CD4-positive, alpha-beta memory T cell (primary cell): ENCODE results near the gene URI1. TPM values are rescaled to one million over a fixed set of nuclear protein-coding genes. Genes with fewer than 3 reads are reported as not detected.
"Not testable (repeated sequence)": the region's sequence is repeated elsewhere in the genome, so short reads cannot be mapped to it uniquely, and the experiment has no call there.

Experiments used
- CTCF ChIA-PET: fragments of 350-600 bp; sonication (Branson Sonifier 250); formaldehyde crosslinking; loops from one replicate; lab custom pipeline; 2021; ENCODE audit warnings: inconsistent platforms; ENCODE audit not compliant: partially characterized antibody; lab: Charles Lee
- POLR2A ChIA-PET: fragments of 350-600 bp; sonication (Branson Sonifier 250); formaldehyde crosslinking; loops from one replicate; lab custom pipeline; 2021; ENCODE audit not compliant: partially characterized antibody; lab: Charles Lee
- DNase-seq, 5 donors: peaks; one replicate each; pipeline versions ENCODE4 v3.0.0 to v3.0.0-alpha.2; 2020 to 2022; ENCODE audit warnings: mixed read lengths in 1 of 5
- H3K27ac ChIP-seq: one replicate; pipeline ENCODE4 v1.7.0; 2013; ENCODE audit warnings: low read depth, low read length
- H3K27me3 ChIP-seq: 2 replicates; pipeline ENCODE4 v1.7.0; 2013; ENCODE audit warnings: mild to moderate bottlenecking, low read length, moderate library complexity; ENCODE audit not compliant: insufficient read depth
- H3K36me3 ChIP-seq: 2 replicates; pipeline ENCODE4 v1.7.0; 2013; ENCODE audit warnings: mild to moderate bottlenecking, low read length, moderate library complexity; ENCODE audit not compliant: insufficient read depth
- H3K4me1 ChIP-seq: 2 replicates; pipeline ENCODE4 v1.7.0; 2013; ENCODE audit warnings: mild to moderate bottlenecking, low read length, moderate library complexity; ENCODE audit not compliant: insufficient read depth
- H3K4me3 ChIP-seq, 2 donors: one replicate each; pipeline ENCODE4 v1.7.0; 2013; ENCODE audit warnings: low read length in 2 of 2, mild to moderate bottlenecking in 1 of 2
- H3K9me3 ChIP-seq, 2 donors: one replicate each; pipeline ENCODE4 v1.7.0; 2013; ENCODE audit warnings: low read length in 2 of 2, control low read depth in 1 of 2; ENCODE audit not compliant: control insufficient read depth in 1 of 2
- H3K27ac Mint-ChIP-seq, 7 donors: one replicate each; pipeline ENCODE4 v1.8.0; 2020 to 2021; ENCODE audit warnings: mixed read lengths in 7 of 7, mild to moderate bottlenecking in 6 of 7, inconsistent platforms in 3 of 7, moderate library complexity in 3 of 7
- H3K27me3 Mint-ChIP-seq, 2 donors: one replicate each; pipeline ENCODE4 v1.8.0; 2020 to 2021; ENCODE audit warnings: mixed read lengths in 2 of 2
- H3K36me3 Mint-ChIP-seq, 2 donors: one replicate each; pipeline ENCODE4 v1.8.0; 2020 to 2021; ENCODE audit warnings: mixed read lengths in 2 of 2, inconsistent platforms in 1 of 2, mild to moderate bottlenecking in 1 of 2
- H3K4me1 Mint-ChIP-seq, 4 donors: one replicate each; pipeline ENCODE4 v1.8.0; 2020 to 2021; ENCODE audit warnings: mixed read lengths in 4 of 4, mild to moderate bottlenecking in 1 of 4
- H3K4me3 Mint-ChIP-seq, 8 donors: one replicate each; pipeline ENCODE4 v1.8.0; 2020 to 2021; ENCODE audit warnings: mixed read lengths in 8 of 8, mild to moderate bottlenecking in 7 of 8, moderate library complexity in 6 of 8, inconsistent platforms in 3 of 8
- H3K9me3 Mint-ChIP-seq, 8 donors: one replicate each; pipeline ENCODE4 v1.8.0; 2020 to 2021; ENCODE audit warnings: mixed read lengths in 8 of 8, mild to moderate bottlenecking in 5 of 8, inconsistent platforms in 3 of 8, moderate library complexity in 1 of 8
- intact Hi-C: fragments of 100-400 bp; cut with micrococcal nuclease; formaldehyde crosslinking; loops from one replicate; pipeline ENCODE4 v1.15.1; 2023
- polyA plus RNA-seq, 2 donors: library from polyadenylated mRNA; unstranded; fragments of 300-500 nt; fragmentation: Illumina TruSeq; gene quantifications; one replicate each; pipeline ENCODE4 v1.2.3, GENCODE V29; 2021
- total RNA-seq, 2 experiments: library from RNA; stranded (reverse); gene quantifications; one replicate each; pipeline ENCODE4 v1.2.3, GENCODE V29; 2021

Gene URI1
- total and polyA plus RNA-seq, 4 experiments from 2014 or later = 16.6 to 95.0 (median 64.7) TPM

DNA sequence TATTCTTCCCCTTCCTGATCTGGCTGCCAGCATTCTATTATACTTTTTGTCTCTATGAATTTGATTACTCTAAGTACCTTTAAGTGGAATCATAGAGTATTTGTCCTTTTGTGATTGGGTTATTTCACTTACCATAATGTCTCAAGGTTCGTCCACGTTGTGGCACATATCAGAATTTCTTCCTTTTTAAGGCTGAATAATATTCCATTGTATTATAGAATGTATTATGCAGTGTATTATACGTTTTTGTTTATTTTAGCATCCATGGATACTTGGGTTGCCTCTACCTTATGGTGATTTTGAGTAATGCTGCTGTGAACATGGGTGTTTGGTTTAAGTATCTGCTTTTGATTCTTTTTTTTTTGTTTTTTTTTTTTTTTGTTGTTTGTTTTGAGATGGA is 19.3 kb downstream of the URI1 start:
- H3K4me1 ChIP-seq = peaks cover 61% of the 10 kb centered on the region
- no peaks in the 10 kb centered on the region for H3K36me3 ChIP-seq
- Mint-ChIP-seq H3K4me3 (peak overlapping the region in 4 of 8 donors; percentile 25 to 67 (median 53)), H3K27me3 (no peaks in the 10 kb centered on the region), H3K9me3 (peaks cover 0 to 2% (median 0%) of the 10 kb centered on the region in 8 donors), H3K4me1 (peaks cover 54 to 74% (median 63%) of the 10 kb centered on the region in 4 donors), H3K36me3 (peaks cover 7 to 15% of the 10 kb centered on the region in 2 donors), H3K27ac (no peak overlapping the region)
- ChIA-PET POLR2A (interaction anchor here (0.7 kb wide), 1 partner anchor 339 kb away, joined by 3 read pairs; no protein-coding TSS in a partner anchor), CTCF (no interaction called here)
- intact Hi-C loops = no loop called here
- DNase-seq = no peak
- no peaks in the 10 kb centered on the region for H3K27me3 ChIP-seq
- H3K27ac ChIP-seq = no peak overlapping the region
- no peak overlapping the region for H3K4me3 ChIP-seq
- H3K9me3 ChIP-seq = no peaks in the 10 kb centered on the region

DNA sequence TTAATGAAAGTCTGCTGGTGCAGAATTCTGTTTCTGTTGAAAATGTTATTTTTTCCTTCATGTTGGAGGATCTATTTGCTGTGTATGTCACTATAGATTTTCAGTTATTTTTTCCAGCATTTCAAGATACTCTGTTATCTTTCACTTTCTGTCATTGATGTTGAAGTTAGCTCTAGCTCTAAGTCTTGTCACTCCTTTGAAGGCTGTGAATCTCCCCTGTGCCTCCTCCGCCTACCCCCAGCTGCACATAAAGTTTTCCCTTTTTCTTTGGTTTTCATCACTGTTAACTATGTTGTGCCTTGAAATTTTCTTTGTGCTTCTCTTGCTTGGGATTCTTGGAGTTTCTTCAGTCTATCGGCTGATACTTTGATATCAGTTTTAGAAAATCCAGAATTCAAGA is 20.8 kb downstream of the URI1 start:
- Mint-ChIP-seq H3K4me1 (peaks cover 56 to 83% (median 69%) of the 10 kb centered on the region in 4 donors), H3K9me3 (peaks cover 0 to 2% (median 0%) of the 10 kb centered on the region in 8 donors)

DNA sequence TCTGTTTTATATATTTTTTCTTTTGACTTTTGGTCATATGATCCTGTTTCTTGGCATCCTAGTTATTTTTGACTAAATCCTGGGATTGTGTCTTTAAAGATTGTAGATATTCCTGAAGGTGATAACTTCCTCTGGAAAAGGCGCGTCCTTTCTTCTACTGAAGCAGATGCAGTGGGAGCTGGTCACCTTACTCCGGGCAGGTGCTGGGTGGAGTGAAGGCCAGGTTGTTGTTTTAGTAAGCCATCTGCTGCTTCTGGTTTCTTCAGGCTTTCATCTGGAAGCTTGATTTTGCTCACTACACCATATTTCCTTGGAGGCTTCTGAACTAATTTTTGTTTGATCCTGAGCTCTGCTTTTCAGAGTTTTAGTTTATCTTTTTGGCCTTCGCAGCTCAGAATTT is 21.5 kb downstream of the URI1 start:
- H3K9me3 Mint-ChIP-seq = peaks cover 0 to 2% (median 0%) of the 10 kb centered on the region in 8 donors
- H3K27ac ChIP-seq = no peak overlapping the region
- peaks cover 6 to 11% of the 10 kb centered on the region in 2 donors for H3K36me3 Mint-ChIP-seq
- DNase-seq = no peak
- no peaks in the 10 kb centered on the region for H3K9me3 ChIP-seq
- ChIA-PET CTCF (interaction anchor here (1.5 kb wide), 2 partner anchors 13 to 22 kb away, joined by 3 to 4 read pairs; partner anchors contain the start of gene URI1), POLR2A (no interaction called here)
- H3K4me1 ChIP-seq = peaks cover 74% of the 10 kb centered on the region
- H3K4me1 Mint-ChIP-seq = peaks cover 59 to 87% (median 71%) of the 10 kb centered on the region in 4 donors
- no peaks in the 10 kb centered on the region for H3K27me3 Mint-ChIP-seq
- H3K36me3 ChIP-seq = no peaks in the 10 kb centered on the region
- H3K27me3 ChIP-seq = no peaks in the 10 kb centered on the region
- H3K4me3 ChIP-seq = no peak overlapping the region
- peak overlapping the region in 6 of 8 donors; percentile 2 to 72 (median 50) for H3K4me3 Mint-ChIP-seq
- intact Hi-C loops = no loop called here
- H3K27ac Mint-ChIP-seq = peak overlapping the region in 3 of 7 donors; percentile 43 to 79 (median 60)

More for the DNA sequence above, 20.8 kb downstream of the URI1 start:
- no peaks in the 10 kb centered on the region for H3K27me3 Mint-ChIP-seq
- intact Hi-C loops = no loop called here
- Histone ChIP-seq H3K9me3 (no peaks in the 10 kb centered on the region), H3K27ac (no peak overlapping the region), H3K36me3 (no peaks in the 10 kb centered on the region), H3K4me1 (peaks cover 75% of the 10 kb centered on the region), H3K4me3 (no peak overlapping the region), H3K27me3 (no peaks in the 10 kb centered on the region)
- ChIA-PET POLR2A (no interaction called here), CTCF (no interaction called here)
- H3K27ac Mint-ChIP-seq = peak overlapping the region in 1 of 7 donors; percentile 23
- DNase-seq = no peak
- H3K36me3 Mint-ChIP-seq = peaks cover 7 to 11% of the 10 kb centered on the region in 2 donors
- peak overlapping the region in 5 of 8 donors; percentile 1 to 68 (median 50) for H3K4me3 Mint-ChIP-seq

GRCh38 chr19:29964171-29964570 is 22.1 kb downstream of the URI1 start:
- no peak overlapping the region for H3K27ac ChIP-seq
- H3K27ac Mint-ChIP-seq = peak overlapping the region in 1 of 7 donors; percentile 32

GRCh38 chr19:29965492-29965891 is 23.5 kb downstream of the URI1 start:
- no peaks in the 10 kb centered on the region for H3K36me3 ChIP-seq
- Mint-ChIP-seq H3K4me3 (peak overlapping the region in 3 of 8 donors; percentile 1 to 31 (median 18)), H3K36me3 (peaks cover 2 to 3% of the 10 kb centered on the region in 2 donors), H3K27ac (peak overlapping the region in 2 of 7 donors; percentile 9 to 59), H3K4me1 (peaks cover 67 to 86% (median 77%) of the 10 kb centered on the region in 4 donors), H3K27me3 (no peaks in the 10 kb centered on the region), H3K9me3 (peaks cover 0 to 2% (median 0%) of the 10 kb centered on the region in 8 donors)
- ChIA-PET CTCF (interaction anchor here (1.4 to 2.2 kb wide), 3 partner anchors 8 to 18 kb away, joined by 3 to 7 read pairs (median 4); no protein-coding TSS in a partner anchor), POLR2A (interaction anchor here (1.9 kb wide), 1 partner anchor 10 kb away, joined by 6 read pairs; no protein-coding TSS in a partner anchor)
- intact Hi-C loops = no loop called here
- H3K4me3 ChIP-seq = no peak overlapping the region
- DNase-seq = no peak
- H3K4me1 ChIP-seq = peaks cover 90% of the 10 kb centered on the region
- no peak overlapping the region for H3K27ac ChIP-seq
- no peaks in the 10 kb centered on the region for H3K27me3 ChIP-seq
- H3K9me3 ChIP-seq = no peaks in the 10 kb centered on the region

More at GRCh38 chr19:29964171-29964570, 22.1 kb downstream of the URI1 start:
- Mint-ChIP-seq H3K4me1 (peaks cover 65 to 89% (median 74%) of the 10 kb centered on the region in 4 donors), H3K4me3 (peak overlapping the region in 5 of 8 donors; percentile 12 to 72 (median 45)), H3K27me3 (no peaks in the 10 kb centered on the region), H3K36me3 (peaks cover 6 to 11% of the 10 kb centered on the region in 2 donors), H3K9me3 (peaks cover 0 to 2% (median 0%) of the 10 kb centered on the region in 8 donors)
- POLR2A ChIA-PET = no interaction called here
- no peak for DNase-seq
- intact Hi-C loops = no loop called here
- Histone ChIP-seq H3K9me3 (no peaks in the 10 kb centered on the region), H3K4me1 (peaks cover 78% of the 10 kb centered on the region), H3K27me3 (no peaks in the 10 kb centered on the region), H3K4me3 (no peak overlapping the region), H3K36me3 (no peaks in the 10 kb centered on the region)
- CTCF ChIA-PET = interaction anchor here (1.5 kb wide), 2 partner anchors 12 to 22 kb away, joined by 3 to 4 read pairs; partner anchors contain the start of gene URI1

DNA sequence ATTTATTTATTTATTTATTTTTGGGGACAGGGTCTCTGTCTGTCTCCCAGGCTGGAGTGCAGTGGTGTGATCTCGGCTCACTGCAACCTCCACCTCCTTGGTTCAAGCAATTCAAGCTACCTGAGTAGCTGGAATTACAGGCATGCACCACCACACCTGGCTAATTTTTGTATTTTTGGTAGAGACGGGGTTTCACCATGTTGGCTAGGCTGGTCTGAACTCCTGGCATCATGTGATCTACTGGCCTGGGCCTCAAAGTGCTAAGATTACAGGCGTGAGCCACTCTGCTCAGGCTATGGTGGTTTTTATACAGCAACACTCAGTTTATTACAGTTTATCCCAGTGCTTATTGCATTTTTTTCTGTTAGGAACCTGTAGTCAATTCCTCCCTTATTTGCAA is 24.1 kb downstream of the URI1 start:
- H3K4me3 ChIP-seq, H3K9me3 ChIP-seq, H3K27me3 ChIP-seq, H3K36me3 Mint-ChIP-seq, H3K27me3 Mint-ChIP-seq, H3K36me3 ChIP-seq, H3K9me3 Mint-ChIP-seq, intact Hi-C loops, H3K27ac ChIP-seq, DNase-seq: not testable (repeated sequence)
- peaks cover 68 to 87% (median 78%) of the 10 kb centered on the region in 4 donors for H3K4me1 Mint-ChIP-seq
- H3K27ac Mint-ChIP-seq = peak overlapping the region in 4 of 7 donors; percentile 9 to 27 (median 25)
- CTCF ChIA-PET = interaction anchor here (0.9 to 2.2 kb wide), 8 partner anchors 9 to 26 kb away, joined by 3 to 7 read pairs (median 4); partner anchors contain the start of gene URI1
- POLR2A ChIA-PET = interaction anchor here (1.9 kb wide), 1 partner anchor 11 kb away, joined by 6 read pairs; no protein-coding TSS in a partner anchor
- peaks cover 92% of the 10 kb centered on the region for H3K4me1 ChIP-seq
- peak overlapping the region in 3 of 8 donors; percentile 12 to 60 (median 29) for H3K4me3 Mint-ChIP-seq

GRCh38 chr19:29966588-29967249 is 24.7 kb downstream of the URI1 start:
- Histone ChIP-seq H3K27ac (no peak overlapping the region), H3K4me3 (no peak overlapping the region), H3K4me1 (peaks cover 92% of the 10 kb centered on the region), H3K27me3 (no peaks in the 10 kb centered on the region), H3K9me3 (no peaks in the 10 kb centered on the region), H3K36me3 (no peaks in the 10 kb centered on the region)
- POLR2A ChIA-PET = interaction anchor here (0.6 to 1.9 kb wide), 2 partner anchors 11 to 24 kb away, joined by 3 to 6 read pairs; no protein-coding TSS in a partner anchor
- CTCF ChIA-PET = interaction anchor here (0.9 to 2.2 kb wide), 9 partner anchors 9 to 39 kb away, joined by 3 to 7 read pairs (median 4); partner anchors contain the start of gene URI1
- H3K4me1 Mint-ChIP-seq = peaks cover 69 to 84% (median 77%) of the 10 kb centered on the region in 4 donors
- DNase-seq = peak in 1 of 5 donors; percentile 10
- no peaks in the 10 kb centered on the region for H3K9me3 Mint-ChIP-seq
- H3K27me3 Mint-ChIP-seq = no peaks in the 10 kb centered on the region
- peak overlapping the region in 5 of 7 donors; percentile 9 to 51 (median 25) for H3K27ac Mint-ChIP-seq
- H3K4me3 Mint-ChIP-seq = peak overlapping the region in 5 of 8 donors; percentile 12 to 60 (median 29)
- intact Hi-C loops = no loop called here
- H3K36me3 Mint-ChIP-seq = peaks cover 0 to 2% of the 10 kb centered on the region in 2 donors
